PC-9 (cell line): Measurements from ENCODE around the gene TBC1D5.

Experiments
- CTCF ChIP-seq: fragments of 200-600 bp; sonication (generic); conservative IDR thresholded peaks from 2 replicates; pipeline ENCODE4 v1.6.1; 2017; ENCODE audit warnings: mixed run types, antibody characterized with exemption, mild to moderate bottlenecking, moderate library complexity
- EZH2 ChIP-seq: fragments of 200-600 bp; sonication (generic); IDR thresholded peaks from 2 replicates; pipeline ENCODE4 v1.8.0; 2017; ENCODE audit warnings: antibody characterized with exemption, low read depth

GRCh38 chr3:17590465-17590864 is 152.0 kb downstream of the TBC1D5 start:
- no peak for TF ChIP-seq EZH2
- no peak for TF ChIP-seq CTCF
